MM.1S (cell line): Measurements from ENCODE around the gene PPARD.
"Not testable (repeated sequence)": the region's sequence is repeated elsewhere in the genome, so short reads cannot be mapped to it uniquely, and the experiment has no call there.

Source experiments
- DNase-seq: peaks from one replicate; pipeline ENCODE4 v3.0.0-alpha.2; 2015
- H2AFZ ChIP-seq: fragments of 300-600 bp; sonication (generic); 2 replicates; pipeline ENCODE4 v1.6.0; 2016; ENCODE audit warnings: antibody characterized with exemption, low read length
- H3F3A ChIP-seq: fragments of 300-600 bp; sonication (generic); 2 replicates; pipeline ENCODE4 v1.6.1; 2016; ENCODE audit warnings: mild to moderate bottlenecking, antibody characterized with exemption, low read length, moderate library complexity, mixed read lengths; ENCODE audit not compliant: insufficient read depth
- H3K27ac ChIP-seq: fragments of 300-600 bp; sonication (generic); 2 replicates; pipeline ENCODE4 v1.5.1; 2016; ENCODE audit warnings: mild to moderate bottlenecking, low read length
- H3K27me3 ChIP-seq: fragments of 300-600 bp; sonication (generic); replicated peaks from 2 replicates; pipeline ENCODE4 v1.6.0; 2016; ENCODE audit warnings: low read length; ENCODE audit not compliant: insufficient read depth
- H3K36me3 ChIP-seq: fragments of 300-600 bp; sonication (generic); replicated peaks from 2 replicates; pipeline ENCODE4 v1.6.1; 2016; ENCODE audit warnings: mild to moderate bottlenecking, low read length, mixed read lengths; ENCODE audit not compliant: insufficient read depth
- H3K4me1 ChIP-seq: fragments of 300-600 bp; sonication (generic); 2 replicates; pipeline ENCODE4 v1.6.1; 2016; ENCODE audit warnings: low read length, mixed read lengths
- H3K4me2 ChIP-seq: fragments of 300-600 bp; sonication (generic); 2 replicates; pipeline ENCODE4 v1.6.0; 2016; ENCODE audit warnings: low read depth, low read length
- H3K4me3 ChIP-seq: fragments of 300-600 bp; sonication (generic); 2 replicates; pipeline ENCODE4 v1.5.1; 2016; ENCODE audit warnings: low read length, mixed read lengths
- H3K79me2 ChIP-seq: fragments of 300-600 bp; sonication (generic); 2 replicates; pipeline ENCODE4 v1.6.1; 2016; ENCODE audit warnings: mixed run types, low read length, mixed read lengths
- H3K9ac ChIP-seq: fragments of 300-600 bp; sonication (generic); 2 replicates; pipeline ENCODE4 v1.6.1; 2016; ENCODE audit warnings: low read length, mixed read lengths
- H3K9me2 ChIP-seq: fragments of 300-600 bp; sonication (generic); replicated peaks from 2 replicates; pipeline ENCODE4 v1.6.1; 2016; ENCODE audit warnings: mild to moderate bottlenecking, low read length, mixed read lengths; ENCODE audit not compliant: insufficient read depth
- H3K9me3 ChIP-seq: fragments of 300-600 bp; sonication (generic); replicated peaks from 2 replicates; pipeline ENCODE4 v1.6.1; 2016; ENCODE audit warnings: mild to moderate bottlenecking, low read length, mixed read lengths; ENCODE audit not compliant: insufficient read depth
- H4K20me1 ChIP-seq: fragments of 300-600 bp; sonication (generic); 2 replicates; pipeline ENCODE4 v1.6.1; 2016; ENCODE audit warnings: mild to moderate bottlenecking, low read length, moderate library complexity, mixed read lengths; ENCODE audit not compliant: insufficient read depth
- CTCF ChIP-seq: fragments of 300-600 bp; sonication (generic); IDR thresholded peaks from 2 replicates; pipeline ENCODE4 v1.5.1; 2016; ENCODE audit warnings: antibody characterized with exemption, low read length, mixed read lengths
- EZH2 ChIP-seq: fragments of 300-600 bp; sonication (generic); optimal IDR thresholded peaks from 2 replicates; pipeline ENCODE3; 2017; ENCODE audit warnings: low read depth, mild to moderate bottlenecking, antibody characterized with exemption, low read length, mixed read lengths
- EZH2phosphoT487 ChIP-seq: fragments of 300-600 bp; sonication (generic); IDR thresholded peaks from 2 replicates; pipeline ENCODE4 v1.6.1; 2018; ENCODE audit warnings: antibody characterized with exemption, low read length

The PPARD gene

GRCh38 chr6:35330541-35331119, 11.7 kb upstream of the PPARD start:
- H3K9ac ChIP-seq = no peak overlapping the region
- H2AFZ ChIP-seq = no peak overlapping the region
- H3K4me3 ChIP-seq = no peak overlapping the region
- H3K27me3 ChIP-seq = no peaks in the 10 kb centered on the region
- H3K36me3 ChIP-seq = no peaks in the 10 kb centered on the region
- no peaks in the 10 kb centered on the region for H3F3A ChIP-seq
- DNase-seq = no peak
- H3K9me3 ChIP-seq = no peaks in the 10 kb centered on the region
- no peaks in the 10 kb centered on the region for H3K9me2 ChIP-seq
- no peaks in the 10 kb centered on the region for H3K79me2 ChIP-seq
- no peak for TF ChIP-seq EZH2
- no peak for TF ChIP-seq CTCF
- no peak for TF ChIP-seq EZH2phosphoT487
- no peak overlapping the region for H3K4me2 ChIP-seq
- H3K4me1 ChIP-seq = peaks cover 11% of the 10 kb centered on the region; the same call in 1 of the 2 replicates
- H3K27ac ChIP-seq = no peak overlapping the region
- H4K20me1 ChIP-seq = no peaks in the 10 kb centered on the region

- not testable (repeated sequence) for H3K4me3 ChIP-seq, H3K79me2 ChIP-seq, H3F3A ChIP-seq, H4K20me1 ChIP-seq, H3K36me3 ChIP-seq, H3K4me1 ChIP-seq, H3K9ac ChIP-seq, H3K27ac ChIP-seq, H3K4me2 ChIP-seq, H3K9me2 ChIP-seq, H2AFZ ChIP-seq, H3K9me3 ChIP-seq, H3K27me3 ChIP-seq
- TF ChIP-seq CTCF = peak; percentile 29
- DNase-seq = peak; percentile 76
Observed at GRCh38 chr6:35332074-35332887, 10.1 kb upstream of the PPARD start.

- no peak for TF ChIP-seq EZH2
- Histone ChIP-seq H3K27ac (no peak overlapping the region), H3K9ac (no peak overlapping the region), H3K4me3 (no peak overlapping the region), H2AFZ (no peak overlapping the region), H3K79me2 (peaks cover 23% of the 10 kb centered on the region), H3K4me1 (peaks cover 6% of the 10 kb centered on the region; the same call in 1 of the 2 replicates), H3K36me3 (no peaks in the 10 kb centered on the region), H3K9me2 (no peaks in the 10 kb centered on the region), H3K4me2 (no peak overlapping the region), H3F3A (no peaks in the 10 kb centered on the region), H3K9me3 (no peaks in the 10 kb centered on the region), H4K20me1 (no peaks in the 10 kb centered on the region; the same call in 1 of the 2 replicates), H3K27me3 (no peaks in the 10 kb centered on the region)
- no peak for DNase-seq
Observed at GRCh38 chr6:35341557-35341956, 801 bp upstream of the PPARD start.
